Measurements from ENCODE around the gene SNAI3.

Gene SNAI3

DNA sequence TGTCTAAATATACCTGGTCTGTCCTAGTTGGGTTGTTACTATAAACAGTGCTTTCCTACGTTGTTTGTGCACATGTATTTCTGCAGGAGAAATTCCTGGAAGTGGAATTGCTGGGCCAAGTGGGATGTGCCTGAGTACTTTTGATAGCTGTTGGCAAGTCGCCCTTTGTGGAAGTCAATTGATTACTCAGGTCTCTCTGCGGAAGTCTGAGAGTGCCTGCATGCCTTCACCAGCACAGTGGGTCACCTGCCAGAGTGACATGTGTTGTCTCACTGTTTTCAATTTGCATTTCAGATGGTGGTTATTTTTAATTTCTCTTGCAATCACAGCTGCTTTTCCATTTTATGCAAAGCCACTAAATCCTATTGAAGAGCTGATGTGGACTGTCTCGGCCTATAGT lies 21.2 kb downstream of the SNAI3 start:
- DNase-seq: no peak

DNA sequence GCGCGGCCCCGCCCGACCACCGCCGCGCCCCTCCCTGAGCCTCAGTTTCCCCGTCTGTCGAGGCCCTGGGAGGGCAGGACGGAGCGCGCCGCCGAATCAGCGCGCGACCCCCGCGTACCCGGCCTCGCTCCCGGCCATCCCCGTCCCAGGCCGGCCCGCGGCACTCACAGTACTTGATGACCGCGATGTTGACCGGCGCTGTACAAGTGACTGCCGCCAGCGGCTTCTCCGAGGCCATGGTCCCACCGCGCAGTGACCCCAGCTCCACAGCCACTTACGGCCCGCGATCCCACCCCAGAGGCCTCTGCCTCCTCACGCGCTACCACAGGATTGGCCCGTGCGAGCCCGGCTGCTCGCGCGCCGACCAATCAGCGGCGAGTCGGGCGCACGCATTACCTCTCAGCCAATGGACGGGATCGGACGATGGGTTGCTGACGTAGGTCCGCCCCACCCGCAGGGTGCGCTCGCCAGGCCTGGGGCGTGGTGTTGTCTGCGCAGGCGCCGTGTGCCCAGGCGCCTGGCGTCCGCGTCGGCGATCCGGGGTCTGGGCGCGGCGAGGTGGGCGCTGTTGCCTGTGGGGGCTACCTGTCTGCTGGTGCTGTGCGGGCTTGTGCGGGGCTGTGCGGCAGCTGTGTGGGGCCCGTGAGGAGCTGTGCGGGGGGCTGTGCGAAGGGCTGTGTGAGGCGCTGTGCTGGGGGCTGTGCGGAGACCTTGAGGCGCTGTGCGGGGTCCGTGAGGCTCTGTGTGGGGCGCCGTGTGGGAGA lies 23.3 kb downstream of the SNAI3 start, which contains the start of gene MVD:
MVD (minus strand) TSS at position 249 of the 764 bp plus-strand sequence; CDS start at position 238, 11 bp downstream.
- DNase-seq: peak; percentile 85 to 96

DNA sequence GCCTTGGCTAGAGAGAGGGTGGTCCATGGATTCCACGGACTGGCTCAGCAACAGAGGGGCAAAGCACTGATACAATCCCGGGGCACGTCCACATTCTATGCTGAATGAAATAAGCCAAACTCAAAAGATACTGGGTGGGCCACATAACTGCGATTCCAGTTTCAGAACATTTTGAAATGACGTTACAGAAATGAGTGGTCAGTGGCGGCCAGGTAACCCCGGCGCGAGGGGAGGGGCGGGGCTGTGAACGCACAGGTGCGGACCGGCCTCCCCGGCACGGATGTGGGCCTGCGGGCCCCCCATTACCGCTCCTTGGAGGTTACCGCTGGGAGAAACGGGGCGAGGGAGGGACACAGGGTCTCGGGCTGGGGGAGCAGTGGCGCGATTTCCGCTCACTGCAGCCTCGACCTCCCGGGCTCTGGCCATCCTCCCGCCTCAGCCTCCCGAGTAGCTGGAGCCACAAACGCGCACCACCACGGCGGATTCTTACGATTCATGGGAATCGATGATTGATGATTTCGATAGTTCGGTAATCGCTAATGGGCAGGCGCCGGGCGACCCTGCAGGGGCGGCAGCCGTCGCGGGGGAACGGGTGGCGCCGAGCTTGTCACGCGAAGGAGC lies 24.0 kb downstream of the SNAI3 start:
- no peak for DNase-seq

DNA sequence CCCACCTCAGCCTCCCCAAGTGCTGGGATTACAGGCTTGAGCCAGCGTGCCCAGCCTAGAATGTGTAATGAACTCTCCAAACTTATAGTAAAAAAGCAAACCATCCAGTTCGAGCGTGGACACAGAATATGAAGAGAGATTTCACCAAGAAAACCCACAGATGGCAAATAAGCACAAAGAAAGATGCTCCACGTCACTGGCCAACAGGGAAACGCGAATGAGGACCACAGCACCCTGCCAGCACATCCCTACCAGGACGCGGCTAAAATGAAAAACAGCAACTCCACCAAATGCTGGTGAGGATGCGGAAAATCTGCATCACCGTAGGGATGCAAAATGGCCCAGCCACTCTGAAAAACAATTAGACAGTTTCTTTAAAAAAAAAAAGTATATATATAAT lies 24.8 kb downstream of the SNAI3 start:
- DNase-seq: no peak

DNA sequence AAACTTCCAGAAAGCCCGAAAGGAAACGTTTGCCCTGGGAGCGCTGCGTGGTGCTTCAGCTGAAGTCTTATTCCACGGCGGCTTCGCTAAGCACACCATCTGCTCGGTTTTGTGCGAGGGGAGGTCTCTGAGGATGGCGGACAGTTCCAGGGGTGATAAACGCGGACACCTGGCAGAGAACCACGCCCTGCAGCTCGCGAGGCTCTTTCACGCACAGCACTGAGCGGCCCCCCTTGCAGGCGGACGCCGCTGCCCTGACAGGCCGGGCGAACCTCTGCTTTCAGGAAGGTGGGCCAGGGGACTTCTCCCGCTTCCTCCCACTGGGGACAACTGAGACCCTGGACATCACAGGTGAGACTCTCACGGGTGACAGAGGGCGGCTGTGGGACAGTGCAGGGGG lies 27.1 kb downstream of the SNAI3 start:
- no peak for DNase-seq

DNA sequence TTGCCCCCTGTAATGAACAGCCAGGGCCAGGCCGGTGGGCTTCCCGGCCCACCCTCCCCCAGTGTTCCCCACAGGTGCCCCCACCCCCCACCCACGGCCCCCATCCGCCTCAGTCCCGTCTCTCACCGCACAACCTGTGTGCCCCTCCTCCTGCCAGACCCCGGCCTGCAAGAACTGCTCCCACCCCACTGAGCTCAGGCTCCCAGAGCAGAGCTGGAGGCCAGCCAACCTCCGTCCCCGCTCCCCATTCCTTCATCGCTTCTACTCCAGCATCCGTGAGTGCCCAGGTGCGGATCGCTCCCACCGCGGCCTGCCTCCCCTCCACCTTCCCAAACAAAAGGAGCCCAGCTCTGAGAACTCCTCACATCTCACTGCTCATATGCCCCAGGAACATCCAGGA lies 27.6 kb downstream of the SNAI3 start:
- DNase-seq: no peak

DNA sequence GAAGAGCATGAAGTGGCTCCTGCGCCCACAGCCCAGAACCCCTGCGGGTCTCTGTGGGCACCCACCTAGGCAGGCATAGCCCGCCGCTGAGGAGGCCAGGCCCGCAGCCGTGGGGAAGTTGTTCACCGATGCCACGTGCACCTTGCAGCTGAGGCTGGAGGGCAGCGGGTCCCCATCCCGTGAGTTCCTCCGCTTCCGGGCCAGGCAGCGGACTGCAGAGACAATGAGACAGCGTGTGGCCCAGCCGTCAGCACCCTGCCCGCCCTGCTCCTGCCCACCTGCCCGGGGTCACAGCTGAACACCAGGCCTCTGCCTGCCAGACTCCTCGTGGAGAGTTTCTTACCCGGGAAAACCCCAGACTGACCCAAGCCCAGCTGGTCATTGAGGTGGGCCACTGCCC lies 28.9 kb downstream of the SNAI3 start:
- no peak for DNase-seq

DNA sequence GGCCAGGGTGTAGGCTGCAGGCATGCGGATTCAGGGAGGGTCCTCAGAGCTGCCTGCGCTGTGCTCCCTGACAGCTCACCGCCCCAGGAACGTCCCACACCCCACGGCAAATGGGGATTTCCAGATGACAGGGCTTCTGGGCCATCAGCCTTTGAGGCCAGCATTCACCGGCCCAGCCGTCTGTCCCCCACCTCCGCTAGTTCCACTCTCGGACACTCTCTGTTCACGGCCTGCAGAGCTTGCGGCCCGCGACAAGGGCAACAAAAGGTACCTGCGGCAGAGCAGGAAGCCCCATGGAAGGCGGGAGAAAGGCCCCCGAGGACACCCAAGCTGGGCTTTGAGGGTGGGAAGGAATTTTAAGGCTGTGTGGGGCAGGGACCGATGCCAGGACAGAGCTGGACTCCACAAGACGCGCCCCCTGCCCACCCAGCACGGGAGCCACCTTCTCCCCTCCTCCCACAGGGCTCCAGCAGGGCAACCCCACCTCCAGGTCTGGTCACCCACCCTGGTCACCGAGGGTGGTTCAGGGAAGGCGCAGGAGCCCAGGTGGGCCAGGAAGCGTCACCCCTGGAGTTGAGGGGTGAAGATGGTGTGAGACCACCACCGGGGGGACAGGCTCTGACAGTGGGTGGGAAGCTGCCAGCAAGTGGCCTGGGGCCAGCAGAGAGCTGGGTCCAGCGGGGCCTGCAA lies 29.9 kb downstream of the SNAI3 start:
- no peak for DNase-seq

DNA sequence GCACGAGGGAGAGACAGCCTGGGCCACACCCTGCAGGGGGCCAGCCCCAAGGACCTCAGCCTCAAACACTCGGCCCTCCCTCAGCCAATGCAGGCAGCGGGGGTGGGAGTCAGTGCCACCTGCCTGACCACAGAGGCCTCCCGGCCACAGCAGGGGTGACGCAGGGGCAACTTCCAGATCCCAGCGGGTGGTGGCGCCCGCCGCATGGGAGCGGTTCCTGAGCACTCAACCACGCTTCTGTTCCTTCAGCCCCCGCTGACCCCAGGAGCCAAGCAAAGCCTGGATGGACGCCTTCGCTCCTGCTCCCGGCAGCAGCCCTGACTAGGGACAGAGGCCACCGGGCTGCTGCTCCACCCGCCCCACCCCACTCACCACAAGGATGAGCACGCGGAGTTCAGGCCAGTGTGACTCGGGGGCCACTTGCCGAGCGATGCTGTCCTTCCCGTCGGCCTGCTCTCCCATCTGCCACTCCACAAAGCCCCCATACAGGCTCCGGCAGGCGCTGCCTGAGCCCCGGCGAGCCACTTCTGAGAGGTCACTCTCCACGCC lies 30.5 kb downstream of the SNAI3 start:
- no peak for DNase-seq

DNA sequence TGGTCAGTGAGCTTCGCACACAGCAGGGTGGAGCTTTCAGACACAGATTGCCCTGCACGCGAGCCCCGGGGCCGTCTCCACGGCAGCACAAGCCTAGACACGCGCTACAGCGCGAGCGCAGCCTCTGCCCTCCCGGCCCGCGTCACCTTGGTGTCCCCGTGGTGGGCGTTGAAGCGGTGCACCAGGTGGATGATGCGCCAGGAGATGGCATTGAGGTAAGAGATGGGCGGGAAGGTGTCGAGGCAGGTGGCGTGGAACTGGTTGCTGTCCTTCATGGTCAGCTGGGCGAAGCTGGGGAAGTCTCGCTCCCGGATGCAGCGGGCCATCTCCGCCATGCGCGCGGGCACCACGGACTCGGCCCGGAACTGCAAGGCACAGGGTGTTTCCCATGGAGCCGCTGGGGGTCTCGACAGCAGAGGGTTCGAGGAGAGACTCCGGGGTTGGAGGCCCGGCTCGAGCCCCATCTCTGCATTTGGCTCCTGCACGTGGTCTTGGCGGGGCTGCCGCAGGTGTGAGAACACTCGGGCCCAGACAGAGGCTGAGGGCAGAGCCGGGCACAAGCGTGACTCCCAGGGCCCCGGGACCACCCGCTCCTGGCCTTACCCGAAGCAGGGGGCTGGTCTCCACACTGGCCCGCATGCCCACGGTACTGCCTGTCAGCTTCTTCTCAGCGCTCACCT lies 31.1 kb downstream of the SNAI3 start:
- no peak for DNase-seq

DNA sequence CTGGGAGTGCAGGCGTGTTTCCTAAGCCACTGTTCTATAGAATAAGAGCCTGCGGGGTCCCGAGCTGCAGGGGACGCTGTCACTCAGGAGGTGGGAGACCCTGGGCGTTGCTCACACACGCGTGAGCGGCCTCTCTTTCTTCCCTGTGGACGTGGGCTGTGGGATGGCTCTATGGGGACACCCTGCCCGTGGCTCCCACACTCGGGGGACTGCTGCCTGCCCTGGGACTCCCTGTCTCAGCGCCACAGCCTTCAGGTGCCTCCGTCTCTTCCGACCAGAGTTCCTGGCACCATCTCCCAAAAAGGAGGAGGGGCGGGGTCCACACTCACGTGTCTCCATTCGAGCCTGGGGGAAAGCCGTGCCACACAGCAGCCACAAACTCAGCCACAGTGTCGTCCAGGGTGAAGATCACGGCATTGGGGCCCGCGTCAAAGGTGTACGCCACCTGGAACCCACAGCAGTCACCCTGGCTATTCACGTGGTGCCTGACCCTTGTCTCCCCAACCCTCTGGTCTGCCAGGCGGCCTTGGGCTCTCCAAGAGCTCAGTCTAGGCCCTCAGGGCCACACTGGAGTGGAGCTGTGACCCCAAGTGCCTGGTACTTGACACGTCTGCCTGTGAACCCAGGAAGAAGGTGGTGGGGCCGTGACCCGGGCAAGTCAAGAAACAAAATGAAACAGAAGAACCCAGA lies 31.8 kb downstream of the SNAI3 start:
- DNase-seq: no peak

DNA sequence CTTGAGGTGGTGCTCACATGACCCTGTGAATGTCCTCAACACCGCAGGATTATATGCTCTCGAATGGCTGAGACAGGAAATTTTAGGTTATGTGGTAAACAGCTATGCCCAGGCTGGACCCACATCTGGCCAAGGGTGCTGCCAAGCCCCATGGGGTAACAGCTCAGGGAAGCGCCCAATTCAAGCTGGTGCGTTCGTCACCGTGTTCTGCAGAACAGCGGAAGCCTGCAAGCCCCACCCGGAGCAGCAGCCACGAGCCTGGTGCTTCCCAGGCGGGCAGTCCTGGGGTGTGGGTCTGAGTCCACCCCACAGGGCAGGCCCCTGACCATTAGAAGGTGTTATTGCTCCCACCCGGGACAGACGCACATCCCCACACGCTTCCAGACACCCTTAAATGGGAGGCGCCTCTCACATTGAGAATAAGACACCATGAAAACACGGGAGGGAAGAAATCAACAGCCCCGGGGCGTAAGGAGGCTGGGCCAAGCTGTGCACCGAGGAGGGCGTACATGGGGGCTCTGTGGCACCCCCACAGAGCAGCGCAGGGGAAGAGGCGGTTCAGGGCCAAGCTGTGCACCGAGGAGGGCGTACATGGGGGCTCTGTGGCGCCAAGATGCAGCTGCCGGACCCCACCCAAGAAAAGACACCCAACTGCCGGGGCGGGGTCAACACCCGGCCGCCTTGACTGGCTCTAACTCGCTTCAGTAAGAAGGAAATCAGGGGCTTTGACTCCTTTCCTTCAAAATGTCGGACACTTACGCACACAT lies 32.5 kb downstream of the SNAI3 start:
- no peak for DNase-seq

DNA sequence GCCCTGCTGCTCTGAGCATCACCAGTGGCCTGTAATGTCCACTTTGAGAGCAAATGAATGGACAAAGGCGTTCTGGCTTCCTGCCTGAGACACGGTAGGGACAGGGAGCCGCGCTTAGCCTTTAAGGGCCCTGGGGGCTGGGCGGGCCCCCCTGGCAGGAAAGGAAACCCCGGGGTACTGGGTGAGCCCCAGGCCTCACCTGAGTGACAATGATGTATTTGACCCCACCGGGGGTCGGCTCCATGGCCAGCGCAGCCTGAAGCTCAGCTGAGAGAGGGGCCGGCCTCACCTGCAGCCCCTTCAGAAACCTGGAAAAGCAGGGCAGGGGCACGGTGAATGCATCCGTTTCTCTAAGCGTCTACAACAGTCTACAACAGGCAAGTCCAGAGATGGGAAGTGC lies 33.2 kb downstream of the SNAI3 start:
- no peak for DNase-seq

DNA sequence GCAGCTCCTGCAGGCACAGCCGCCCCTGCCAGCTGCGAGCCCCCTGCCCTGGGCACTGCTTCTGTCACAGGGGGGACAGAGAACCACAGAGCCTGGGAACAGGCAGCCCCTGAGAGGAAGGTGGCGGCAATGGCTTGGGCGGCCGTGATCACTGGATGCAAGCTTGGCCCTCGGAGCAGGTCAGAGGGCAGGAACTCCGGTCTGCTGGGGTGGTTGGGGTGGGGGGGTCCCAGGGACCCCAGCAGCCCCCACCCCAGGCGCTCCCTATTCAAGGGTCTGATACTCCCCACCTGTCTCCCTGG lies 33.6 kb downstream of the SNAI3 start:
- DNase-seq: no peak

DNA sequence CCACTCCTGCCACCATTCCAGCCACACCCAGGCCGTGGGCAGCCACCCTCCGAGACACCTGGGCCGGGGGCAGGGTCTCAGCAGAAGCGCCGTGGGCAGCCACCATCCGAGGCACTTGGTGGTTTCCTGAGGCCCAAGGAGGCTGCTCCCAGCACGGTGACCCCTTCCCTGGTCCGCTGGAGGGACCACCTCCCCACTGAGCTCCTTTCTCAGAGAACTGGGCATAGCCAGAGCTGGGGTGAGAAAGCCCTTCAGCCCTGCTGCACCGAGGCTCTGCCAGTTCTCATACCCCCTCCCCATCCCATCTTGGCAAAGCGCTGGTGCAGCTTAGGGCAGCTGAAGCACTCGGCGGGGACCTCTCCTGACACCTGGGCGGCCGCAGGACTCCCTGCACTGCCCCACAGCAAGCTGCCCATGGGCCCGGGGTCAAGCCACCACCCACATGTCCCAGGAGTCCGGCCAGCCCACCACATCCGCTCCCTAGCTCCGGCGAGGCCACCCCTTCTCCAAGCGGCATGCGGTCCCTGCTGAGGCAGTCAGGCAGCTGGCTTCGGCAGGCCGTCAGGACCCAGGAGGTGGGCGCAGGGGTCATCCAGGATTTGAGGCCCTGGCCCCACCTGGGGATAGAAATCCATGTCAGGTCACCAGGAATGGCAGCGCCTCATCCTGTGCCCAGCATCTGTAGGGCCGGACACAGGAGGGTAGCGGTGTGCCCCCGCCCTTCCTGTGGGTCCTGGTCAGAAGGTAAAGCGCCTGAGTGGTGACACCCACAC lies 34.1 kb downstream of the SNAI3 start:
- DNase-seq: no peak

DNA sequence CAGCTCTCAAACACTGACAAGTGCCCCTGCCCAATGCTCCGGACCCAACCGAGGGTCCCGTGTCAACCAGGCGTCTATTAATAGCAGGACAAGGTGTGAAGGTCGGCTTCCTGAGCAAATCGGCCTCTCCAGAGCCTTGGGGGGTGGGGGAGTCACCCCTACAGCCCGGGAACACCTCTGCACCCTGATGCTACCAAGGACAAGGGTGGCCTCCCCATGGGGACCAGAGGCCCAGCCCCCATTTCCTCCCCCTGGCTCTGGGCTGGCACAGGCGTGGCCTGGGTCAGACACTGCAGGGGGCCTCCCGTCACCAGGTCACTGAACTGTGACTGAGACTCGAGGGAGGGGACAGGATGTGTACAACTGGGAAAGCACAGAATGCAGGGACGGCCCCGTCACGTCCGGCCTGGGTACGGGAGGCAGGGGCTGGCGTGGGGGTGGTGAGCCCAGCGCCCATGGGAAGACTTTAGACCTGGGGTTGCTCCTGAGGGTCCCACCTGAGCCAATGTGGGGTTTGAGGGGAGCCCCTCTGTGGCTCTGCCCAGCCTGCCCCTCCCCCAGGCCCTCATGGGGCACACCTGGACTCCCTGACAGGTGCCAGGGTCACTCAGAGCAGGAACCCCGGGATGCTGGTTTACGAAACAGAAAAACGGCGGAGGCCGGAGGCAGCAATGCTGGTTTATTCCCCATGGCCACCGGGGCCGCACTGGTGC lies 34.9 kb downstream of the SNAI3 start:
- DNase-seq: no peak

DNA sequence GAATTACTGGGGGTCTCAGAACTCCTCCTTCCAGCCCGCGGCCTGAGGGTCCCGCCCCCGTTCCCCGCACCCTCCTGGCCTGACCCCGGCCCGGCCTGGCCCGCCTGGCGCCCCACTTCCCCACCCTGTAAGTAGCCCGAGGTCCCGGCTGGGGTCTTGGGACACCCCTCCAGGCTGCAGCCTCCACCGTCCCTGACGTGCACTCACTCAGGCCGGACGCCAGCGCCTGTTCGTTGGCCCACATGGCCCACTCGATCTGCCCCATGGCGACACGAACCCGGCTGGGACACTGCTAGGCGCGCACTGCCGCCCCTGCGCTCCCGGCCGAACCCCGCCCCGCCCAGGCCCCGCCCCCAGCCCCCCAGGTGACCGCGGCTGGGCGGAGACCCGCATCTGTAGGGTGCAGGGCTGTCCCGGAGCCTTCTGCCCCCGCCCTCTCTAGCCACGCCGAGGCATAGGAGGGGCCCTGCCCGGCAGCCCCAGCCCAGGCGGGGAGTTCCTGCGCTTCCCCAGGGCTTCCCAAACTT lies 35.5 kb downstream of the SNAI3 start, which contains the start of gene CYBA:
CYBA (minus strand) TSS at position 305 of the 527 bp plus-strand sequence; CDS start at position 265, 40 bp downstream.
- no peak for DNase-seq

DNA sequence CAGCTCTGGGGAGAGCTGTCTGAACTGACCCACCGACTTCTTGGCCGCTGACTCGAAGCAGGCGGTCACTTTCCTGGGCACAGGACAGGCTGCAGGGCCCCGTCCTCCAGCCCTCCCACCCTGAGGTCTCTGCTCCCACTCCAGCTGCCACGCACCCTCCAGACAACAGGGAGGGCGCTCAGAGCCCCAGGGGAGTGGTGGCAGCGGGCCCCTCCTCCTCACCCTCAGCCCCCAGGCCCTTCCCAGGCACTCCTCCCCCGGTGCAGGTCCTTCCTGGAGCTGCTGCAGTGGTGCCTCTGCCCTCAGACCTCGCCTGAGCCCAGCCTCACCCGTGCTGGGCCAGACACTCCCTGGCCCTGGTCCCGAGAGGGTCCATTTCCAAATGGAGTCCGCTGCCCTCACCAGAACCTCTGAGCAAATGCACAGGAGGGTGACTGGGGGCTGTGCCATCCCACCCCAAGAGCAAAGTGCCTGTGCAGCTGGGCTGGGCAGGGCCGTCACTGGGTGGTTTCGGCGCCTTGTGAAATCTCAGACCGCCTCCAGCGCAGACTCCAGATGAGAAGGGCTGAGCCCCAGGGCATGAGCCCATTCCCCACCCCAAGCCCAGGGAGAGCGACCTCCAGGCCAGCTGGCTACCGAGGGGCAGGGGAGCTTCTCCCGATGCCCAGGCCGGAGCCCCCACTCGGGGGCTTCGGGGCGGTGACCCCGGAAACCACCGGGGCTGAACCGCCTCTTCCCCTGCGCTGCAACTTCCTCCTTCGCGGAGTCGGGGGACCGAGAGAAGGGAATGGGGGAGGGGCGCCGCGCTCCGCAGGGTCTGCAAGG lies 36.2 kb downstream of the SNAI3 start:
- DNase-seq: no peak
